HEK293T (cell line): ENCODE results near the gene PLCB4.

Source experiments
- ARNT ChIP-seq: fragments of 450-650 bp; IDR thresholded peaks from 2 replicates; pipeline ENCODE4 v1.6.1; 2017; ENCODE audit warnings: mild to moderate bottlenecking
- BHLHE40 ChIP-seq: fragments of 450-650 bp; IDR thresholded peaks from 2 replicates; pipeline ENCODE4 v1.6.1; 2016; ENCODE audit warnings: mild to moderate bottlenecking, moderate library complexity, borderline replicate concordance
- CTBP1 ChIP-seq: fragments of 450-650 bp; IDR thresholded peaks from 2 replicates; pipeline ENCODE4 v1.6.1; 2016; ENCODE audit warnings: borderline replicate concordance
- ELF4 ChIP-seq: fragments of 450-650 bp; IDR thresholded peaks from 2 replicates; pipeline ENCODE4 v1.6.1; 2017; ENCODE audit warnings: antibody characterized with exemption
- FOXA1 ChIP-seq: fragments of 450-650 bp; IDR thresholded peaks from 2 replicates; pipeline ENCODE4 v1.6.1; 2016; ENCODE audit warnings: mild to moderate bottlenecking
- FOXK2 ChIP-seq: fragments of 450-650 bp; IDR thresholded peaks from 2 replicates; pipeline ENCODE4 v1.6.1; 2016; ENCODE audit warnings: mild to moderate bottlenecking
- FOXM1 ChIP-seq: fragments of 450-650 bp; IDR thresholded peaks from 2 replicates; pipeline ENCODE4 v1.6.1; 2017; ENCODE audit warnings: mild to moderate bottlenecking, borderline replicate concordance
- HDGF ChIP-seq: fragments of 450-650 bp; IDR thresholded peaks from 2 replicates; pipeline ENCODE4 v1.6.1; 2017; ENCODE audit warnings: antibody characterized with exemption, borderline replicate concordance
- L3MBTL2 ChIP-seq: fragments of 450-650 bp; conservative IDR thresholded peaks from 2 replicates; pipeline ENCODE4 v1.6.1; 2016; ENCODE audit warnings: mild to moderate bottlenecking
- LEF1 ChIP-seq: fragments of 450-650 bp; IDR thresholded peaks from 2 replicates; pipeline ENCODE4 v1.6.1; 2017; ENCODE audit warnings: mild to moderate bottlenecking, borderline replicate concordance
- NFRKB ChIP-seq: fragments of 450-650 bp; IDR thresholded peaks from 2 replicates; pipeline ENCODE4 v1.6.1; 2016; ENCODE audit warnings: mild to moderate bottlenecking, moderate library complexity
- SP1 ChIP-seq: fragments of 450-650 bp; IDR thresholded peaks from 2 replicates; pipeline ENCODE4 v1.6.1; 2017
- SUZ12 ChIP-seq: fragments of 450-650 bp; IDR thresholded peaks from 2 replicates; pipeline ENCODE4 v1.6.1; 2016; ENCODE audit warnings: mild to moderate bottlenecking
- TF ChIP-seq, protein P1 (sequence below): fragments of 450-650 bp; IDR thresholded peaks from 2 replicates; pipeline ENCODE4 v1.6.1; 2016

DNA sequence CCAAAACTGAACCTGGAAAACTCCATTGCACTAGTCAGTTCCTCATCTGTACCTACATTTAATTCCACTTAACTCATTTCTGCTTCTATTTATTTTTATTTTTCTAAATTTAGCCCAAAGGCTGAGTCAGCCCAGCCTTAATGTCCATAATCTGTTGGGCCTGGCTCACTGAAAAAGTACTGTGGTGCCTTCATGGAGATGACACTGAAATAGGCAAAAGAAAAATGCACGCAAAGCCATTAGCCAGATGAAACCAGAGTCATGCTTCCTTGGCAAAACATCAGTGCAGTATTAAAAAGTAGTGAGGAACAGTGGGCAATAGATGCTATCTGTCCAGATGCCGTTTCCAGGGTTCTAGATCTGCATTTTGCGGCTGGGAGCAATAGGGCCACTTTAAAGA, 14.7 kb upstream of the PLCB4 start:
- TF ChIP-seq SP1, result no peak
- no peak for TF ChIP-seq LEF1
- no peak for TF ChIP-seq FOXM1
- TF ChIP-seq ELF4, result no peak
- TF ChIP-seq SUZ12, result no peak
- TF ChIP-seq CTBP1, result no peak
- TF ChIP-seq FOXA1, result no peak
- no peak for TF ChIP-seq BHLHE40
- no peak for TF ChIP-seq ARNT
- no peak for TF ChIP-seq NFRKB
- no peak for TF ChIP-seq FOXK2
- no peak for TF ChIP-seq HDGF
- TF ChIP-seq, protein P1, sequence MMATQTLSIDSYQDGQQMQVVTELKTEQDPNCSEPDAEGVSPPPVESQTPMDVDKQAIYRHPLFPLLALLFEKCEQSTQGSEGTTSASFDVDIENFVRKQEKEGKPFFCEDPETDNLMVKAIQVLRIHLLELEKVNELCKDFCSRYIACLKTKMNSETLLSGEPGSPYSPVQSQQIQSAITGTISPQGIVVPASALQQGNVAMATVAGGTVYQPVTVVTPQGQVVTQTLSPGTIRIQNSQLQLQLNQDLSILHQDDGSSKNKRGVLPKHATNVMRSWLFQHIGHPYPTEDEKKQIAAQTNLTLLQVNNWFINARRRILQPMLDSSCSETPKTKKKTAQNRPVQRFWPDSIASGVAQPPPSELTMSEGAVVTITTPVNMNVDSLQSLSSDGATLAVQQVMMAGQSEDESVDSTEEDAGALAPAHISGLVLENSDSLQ, result no peak
- no peak for TF ChIP-seq L3MBTL2
